GM23248 (cell line): ENCODE results near the gene GPR137C.

Source experiments
- EZH2 ChIP-seq: fragments of 200-600 bp; sonication (generic); IDR thresholded peaks from 2 replicates; pipeline ENCODE4 v1.6.1; 2018; ENCODE audit warnings: antibody characterized with exemption, mild to moderate bottlenecking; ENCODE audit not compliant: insufficient read depth, poor library complexity, severe bottlenecking
- EZH2phosphoT487 ChIP-seq: fragments of 200-600 bp; sonication (generic); IDR thresholded peaks from 2 replicates; pipeline ENCODE4 v1.6.1; 2018; ENCODE audit warnings: antibody characterized with exemption, moderate library complexity, mild to moderate bottlenecking, low read depth; ENCODE audit not compliant: insufficient read depth

DNA sequence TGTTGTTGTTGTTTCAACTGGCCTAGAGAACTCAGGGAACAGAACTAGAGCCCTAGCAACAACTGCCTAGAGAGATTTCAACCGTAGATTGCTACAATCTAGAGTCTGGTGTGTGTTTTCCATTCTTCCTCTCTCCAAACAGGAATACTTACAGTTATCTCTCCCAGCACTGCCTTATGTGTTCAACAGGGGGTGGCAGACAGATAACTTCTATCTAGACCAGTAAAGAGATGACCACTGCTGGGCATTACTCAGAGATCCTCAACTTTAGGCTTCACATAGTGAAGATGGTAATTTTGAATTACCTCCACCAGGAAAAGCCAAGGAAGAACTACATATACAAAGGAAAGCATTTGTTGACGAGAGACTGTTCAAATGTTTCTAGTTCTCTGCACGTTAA lies 5.1 kb upstream of the GPR137C start:
- TF ChIP-seq EZH2 (no peak), EZH2phosphoT487 (no peak)
